CD14-positive monocyte (primary cell): Measurements from ENCODE around the gene CFLAR. TPM values are rescaled to one million over a fixed set of nuclear protein-coding genes. Genes with fewer than 3 reads are reported as not detected.

ENCODE experiments used
- DNase-seq, 3 donors: peaks; one replicate each; pipeline ENCODE4 v3.0.0-alpha.2; 2011 to 2022
- H2AFZ ChIP-seq: 2 replicates; pipeline ENCODE4 v1.6.0; 2012; ENCODE audit warnings: mild to moderate bottlenecking, low read depth, low read length, inconsistent platforms; ENCODE audit not compliant: insufficient read depth, poor library complexity, severe bottlenecking
- H3K27ac ChIP-seq, 2 donors: 1 replicate in 1 of 2; 2 replicates in 1 of 2; pipeline ENCODE4 v1.5.1; 2012 to 2013; ENCODE audit warnings: low read length in 2 of 2, control low read depth in 1 of 2, inconsistent platforms in 1 of 2, low read depth in 1 of 2, mild to moderate bottlenecking in 1 of 2
- H3K27me3 ChIP-seq, 2 donors: one replicate each; pipeline versions ENCODE4 v1.6.0 to v1.6.1; 2011 to 2013; ENCODE audit warnings: low read length in 2 of 2; ENCODE audit not compliant: control insufficient read depth in 2 of 2, insufficient read depth in 2 of 2
- H3K36me3 ChIP-seq, 2 donors: replicated peaks in 1 of 2; 1 replicate in 1 of 2; 2 replicates in 1 of 2; pipeline versions ENCODE4 v1.5.1 to v1.6.1; 2012 to 2013; ENCODE audit warnings: low read length in 2 of 2, control low read depth in 1 of 2, inconsistent platforms in 1 of 2, mild to moderate bottlenecking in 1 of 2; ENCODE audit not compliant: insufficient read depth in 2 of 2, control insufficient read depth in 1 of 2
- H3K4me1 ChIP-seq, 2 donors: 1 replicate in 1 of 2; 2 replicates in 1 of 2; pipeline versions ENCODE4 v1.5.1 to v1.6.1; 2012 to 2013; ENCODE audit warnings: low read length in 2 of 2, control low read depth in 1 of 2, inconsistent platforms in 1 of 2, mild to moderate bottlenecking in 1 of 2, moderate library complexity in 1 of 2; ENCODE audit not compliant: insufficient read depth in 2 of 2, control insufficient read depth in 1 of 2
- H3K4me2 ChIP-seq: replicated peaks from 2 replicates; pipeline ENCODE3; 2012; ENCODE audit warnings: low read length, moderate library complexity, mild to moderate bottlenecking; ENCODE audit not compliant: poor library complexity, severe bottlenecking; ENCODE audit errors: extremely low read depth
- H3K4me3 ChIP-seq, 3 experiments: fragments of 200-600 bp in 1 of 3; sonication (generic) in 1 of 3; replicated peaks in 1 of 3; 1 replicate in 2 of 3; 2 replicates in 1 of 3; pipeline ENCODE4 v1.5.1; 2011 to 2013; ENCODE audit warnings: low read length in 3 of 3, mild to moderate bottlenecking in 3 of 3, control low read depth in 2 of 3, low read depth in 2 of 3, inconsistent platforms in 1 of 3, moderate library complexity in 1 of 3
- H3K79me2 ChIP-seq: 2 replicates; pipeline ENCODE4 v1.6.0; 2012; ENCODE audit warnings: mild to moderate bottlenecking, control low read depth, inconsistent platforms, low read length, moderate library complexity; ENCODE audit not compliant: insufficient read depth
- H3K9ac ChIP-seq: 2 replicates; pipeline ENCODE4 v1.6.0; 2017; ENCODE audit warnings: low read length, mild to moderate bottlenecking; ENCODE audit not compliant: insufficient read depth, poor library complexity, severe bottlenecking
- H3K9me3 ChIP-seq, 2 donors: replicated peaks in 1 of 2; 1 replicate in 1 of 2; 2 replicates in 1 of 2; pipeline versions ENCODE4 v1.5.1 to v1.6.1; 2012 to 2013; ENCODE audit warnings: low read length in 2 of 2, control low read depth in 1 of 2; ENCODE audit not compliant: control insufficient read depth in 1 of 2, insufficient read depth in 1 of 2
- H4K20me1 ChIP-seq: 2 replicates; pipeline ENCODE4 v1.6.0; 2012; ENCODE audit warnings: mild to moderate bottlenecking, low read length, control low read depth, moderate library complexity; ENCODE audit not compliant: insufficient read depth
- H3K27ac Mint-ChIP-seq, 7 donors: one replicate each; pipeline ENCODE4 v1.8.0; 2020; ENCODE audit warnings: mild to moderate bottlenecking in 7 of 7, mixed read lengths in 7 of 7, moderate library complexity in 6 of 7, inconsistent platforms in 2 of 7
- H3K27me3 Mint-ChIP-seq, 3 donors: one replicate each; pipeline ENCODE4 v1.8.0; 2021 to 2022; ENCODE audit warnings: low read depth in 3 of 3, mild to moderate bottlenecking in 3 of 3, mixed read lengths in 3 of 3, moderate library complexity in 3 of 3, inconsistent platforms in 1 of 3
- H3K36me3 Mint-ChIP-seq, 2 donors: one replicate each; pipeline ENCODE4 v1.8.0; 2020; ENCODE audit warnings: mixed read lengths in 2 of 2, inconsistent platforms in 1 of 2, mild to moderate bottlenecking in 1 of 2
- H3K4me1 Mint-ChIP-seq: one replicate; pipeline ENCODE4 v1.8.0; 2020; ENCODE audit warnings: mild to moderate bottlenecking, mixed read lengths
- H3K4me3 Mint-ChIP-seq, 2 donors: one replicate each; pipeline ENCODE4 v1.8.0; 2020; ENCODE audit warnings: mild to moderate bottlenecking in 2 of 2, mixed read lengths in 2 of 2, moderate library complexity in 1 of 2
- H3K9me3 Mint-ChIP-seq, 7 donors: one replicate each; pipeline ENCODE4 v1.8.0; 2020 to 2022; ENCODE audit warnings: mixed read lengths in 7 of 7, mild to moderate bottlenecking in 6 of 7, moderate library complexity in 6 of 7, inconsistent platforms in 2 of 7
- WGBS: methylation state at CpG from one replicate; pipeline ENCODE4 v1.1.5; 2013; ENCODE audit warnings: missing lambda C conversion rate; ENCODE audit not compliant: insufficient coverage; 5-methylcytosine and 5-hydroxymethylcytosine counted together
- intact Hi-C, 2 donors: fragments of 100-400 bp; cut with micrococcal nuclease; formaldehyde crosslinking; loops; one replicate each; pipeline versions ENCODE4 v1.15.0 to v1.15.1; 2023
- polyA plus RNA-seq, 3 donors: library from polyadenylated mRNA; depleted of rRNA in 1 of 3; unstranded in 2 of 3; stranded (reverse) in 1 of 3; fragments of 300-500 nt in 2 of 3; fragments of >200 nt in 1 of 3; fragmentation: Illumina TruSeq in 2 of 3; gene quantifications; 1 replicate in 2 of 3; 2 replicates in 1 of 3; pipeline ENCODE4 v1.2.3, GENCODE V29; 2012 to 2021
- TF ChIP-seq, protein P1 (sequence below): fragments of 200-600 bp; IDR thresholded peaks from one replicate; pipeline ENCODE4 v1.8.0; 2022; ENCODE audit warnings: antibody characterized with exemption, mild to moderate bottlenecking

Gene CFLAR
- polyA plus RNA-seq, 3 donors, result 79.4 to 149 (median 79.5) TPM

DNA sequence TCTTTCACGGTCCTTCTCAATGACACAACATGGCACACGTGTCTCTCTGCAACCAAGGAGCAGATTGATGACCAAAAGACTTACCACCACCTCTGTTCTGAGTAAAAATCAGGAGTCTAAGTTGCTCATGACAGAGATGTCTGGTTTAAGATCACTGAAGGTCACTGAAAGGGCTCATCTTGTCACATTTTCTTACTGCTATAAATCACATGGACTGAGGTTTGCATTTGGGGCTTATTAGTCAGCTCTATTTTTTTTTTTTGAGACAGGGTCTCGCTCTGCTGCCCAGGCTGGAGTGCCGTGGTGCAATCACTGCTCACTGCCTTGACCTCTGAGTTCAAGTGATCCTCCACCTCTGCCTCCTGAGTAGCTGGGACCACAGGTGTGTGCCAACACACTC is 19.4 kb downstream of the CFLAR start:
- peak overlapping the region in 1 of 2 donors; percentile 63 for H3K27ac ChIP-seq

DNA sequence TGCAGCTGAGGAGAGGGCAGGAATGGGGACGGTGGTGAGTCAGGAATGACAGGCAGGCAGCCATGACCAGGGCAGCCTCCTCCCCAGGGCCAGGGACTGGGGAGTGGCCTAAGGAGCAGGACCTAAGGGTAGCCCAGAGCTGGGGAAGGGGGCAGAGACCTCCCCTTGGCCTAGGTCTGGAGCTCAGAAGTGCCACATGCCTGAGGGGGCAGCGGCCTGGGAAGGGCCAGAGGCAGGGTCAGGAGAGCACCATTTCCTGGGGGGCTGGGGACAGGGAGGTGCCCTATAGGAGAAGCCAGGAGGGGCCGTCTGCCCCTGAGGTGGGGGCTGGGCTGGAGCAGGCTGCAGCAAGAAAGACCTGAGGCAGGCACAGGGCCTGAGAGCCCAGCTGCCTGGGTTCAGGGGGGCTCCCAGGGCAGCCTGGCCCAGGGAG is 20.9 kb downstream of the CFLAR start:
- TF ChIP-seq, protein P1, sequence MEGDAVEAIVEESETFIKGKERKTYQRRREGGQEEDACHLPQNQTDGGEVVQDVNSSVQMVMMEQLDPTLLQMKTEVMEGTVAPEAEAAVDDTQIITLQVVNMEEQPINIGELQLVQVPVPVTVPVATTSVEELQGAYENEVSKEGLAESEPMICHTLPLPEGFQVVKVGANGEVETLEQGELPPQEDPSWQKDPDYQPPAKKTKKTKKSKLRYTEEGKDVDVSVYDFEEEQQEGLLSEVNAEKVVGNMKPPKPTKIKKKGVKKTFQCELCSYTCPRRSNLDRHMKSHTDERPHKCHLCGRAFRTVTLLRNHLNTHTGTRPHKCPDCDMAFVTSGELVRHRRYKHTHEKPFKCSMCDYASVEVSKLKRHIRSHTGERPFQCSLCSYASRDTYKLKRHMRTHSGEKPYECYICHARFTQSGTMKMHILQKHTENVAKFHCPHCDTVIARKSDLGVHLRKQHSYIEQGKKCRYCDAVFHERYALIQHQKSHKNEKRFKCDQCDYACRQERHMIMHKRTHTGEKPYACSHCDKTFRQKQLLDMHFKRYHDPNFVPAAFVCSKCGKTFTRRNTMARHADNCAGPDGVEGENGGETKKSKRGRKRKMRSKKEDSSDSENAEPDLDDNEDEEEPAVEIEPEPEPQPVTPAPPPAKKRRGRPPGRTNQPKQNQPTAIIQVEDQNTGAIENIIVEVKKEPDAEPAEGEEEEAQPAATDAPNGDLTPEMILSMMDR, result no peak
- Mint-ChIP-seq H3K9me3 (peaks cover 0 to 2% (median 0%) of the 10 kb centered on the region in 7 donors), H3K27ac (peak overlapping the region in 5 of 7 donors; percentile 35 to 82 (median 63))

More for the DNA sequence above, 19.4 kb downstream of the CFLAR start:
- Histone ChIP-seq H2AFZ (no peak overlapping the region), H3K36me3 (peaks cover 67 to 73% of the 10 kb centered on the region in 2 donors), H3K9me3 (no peaks in the 10 kb centered on the region), H3K4me1 (peaks cover 28 to 38% of the 10 kb centered on the region in 2 donors), H3K79me2 (peaks cover 95% of the 10 kb centered on the region), H3K4me2 (no peak overlapping the region), H3K27me3 (no peaks in the 10 kb centered on the region), H3K4me3 (no peak overlapping the region), H4K20me1 (peaks cover 98% of the 10 kb centered on the region), H3K9ac (no peak overlapping the region)
- TF ChIP-seq, protein P1, result no peak
- DNase-seq, result no peak
- Mint-ChIP-seq H3K4me3 (no peak overlapping the region), H3K9me3 (peaks cover 0 to 2% (median 0%) of the 10 kb centered on the region in 7 donors), H3K4me1 (peaks cover 39% of the 10 kb centered on the region), H3K27me3 (peaks cover 0 to 2% (median 0%) of the 10 kb centered on the region in 3 donors), H3K27ac (peak overlapping the region in 4 of 7 donors; percentile 14 to 72 (median 36)), H3K36me3 (peaks cover 74 to 84% of the 10 kb centered on the region in 2 donors)
- intact Hi-C loops, result no loop called here
- WGBS, result 90% methylated on average over 2 of the region's 4 CpGs

More for the DNA sequence above, 20.9 kb downstream of the CFLAR start:
- Histone ChIP-seq H3K9me3 (no peaks in the 10 kb centered on the region), H3K27ac (peak overlapping the region in 1 of 2 donors; percentile 63), H3K4me3 (no peak overlapping the region), H3K9ac (no peak overlapping the region), H3K4me1 (peaks cover 12 to 23% of the 10 kb centered on the region in 2 donors), H2AFZ (no peak overlapping the region), H3K79me2 (peaks cover 95% of the 10 kb centered on the region), H3K27me3 (no peaks in the 10 kb centered on the region), H4K20me1 (peaks cover 98% of the 10 kb centered on the region), H3K36me3 (peaks cover 79 to 81% of the 10 kb centered on the region in 2 donors), H3K4me2 (no peak overlapping the region)
- Mint-ChIP-seq H3K36me3 (peaks cover 80 to 86% of the 10 kb centered on the region in 2 donors), H3K4me1 (peaks cover 24% of the 10 kb centered on the region), H3K27me3 (peaks cover 0 to 2% (median 0%) of the 10 kb centered on the region in 3 donors), H3K4me3 (no peak overlapping the region)
- WGBS, result 96% methylated on average over 3 of the region's 3 CpGs
- intact Hi-C loops, result no loop called here
- no peak for DNase-seq
